Right cardiac atrium (tissue), 5 donors: ENCODE data around the gene EFNA1. TPM values are rescaled to one million over a fixed set of nuclear protein-coding genes. Genes with fewer than 3 reads are reported as not detected.
"Not testable (repeated sequence)": the region's sequence is repeated elsewhere in the genome, so short reads cannot be mapped to it uniquely, and the experiment has no call there.

Experiments used
- ATAC-seq, 2 donors: fragments of 200-7000 bp; cut with Tn5 transposase; one replicate each; pipeline versions ENCODE4 v1.8.0 to v1.9.1; 2020; ENCODE audit warnings: moderate library complexity in 2 of 2, mild to moderate bottlenecking in 1 of 2
- DNase-seq, 3 donors: peaks; one replicate each; pipeline ENCODE4 v3.0.0-alpha.2; 2020
- H3K27ac ChIP-seq: one replicate; pipeline ENCODE4 v1.5.1; 2013; ENCODE audit warnings: mild to moderate bottlenecking, low read length, control low read depth, moderate library complexity
- H3K27me3 ChIP-seq: one replicate; pipeline ENCODE4 v1.6.1; 2013; ENCODE audit not compliant: control insufficient read depth, insufficient read depth
- H3K4me1 ChIP-seq: one replicate; pipeline ENCODE4 v1.6.1; 2013; ENCODE audit warnings: low read length; ENCODE audit not compliant: control insufficient read depth, insufficient read depth
- H3K4me3 ChIP-seq: one replicate; pipeline ENCODE4 v1.5.1; 2013; ENCODE audit warnings: low read length, control low read depth
- H3K9me3 ChIP-seq: one replicate; pipeline ENCODE4 v1.6.1; 2013; ENCODE audit warnings: low read length; ENCODE audit not compliant: control insufficient read depth
- WGBS: extraction: QIAGEN DNeasy Blood & Tissue Kit; methylation state at CpG from one replicate; pipeline ENCODE4 v1.1.7; 2013; 5-methylcytosine and 5-hydroxymethylcytosine counted together
- intact Hi-C, 4 donors: fragments of 100-400 bp; cut with DNase I; formaldehyde crosslinking; loops; one replicate each; pipeline versions ENCODE4 v1.11.0 to v1.14.0; 2022 to 2023
- polyA plus RNA-seq: library from polyadenylated mRNA; stranded (reverse); fragments of 200-250 nt; gene quantifications from one replicate; pipeline ENCODE4 v1.2.3, GENCODE V29; 2013
- total RNA-seq, 4 donors: library from RNA; stranded (reverse); fragmentation: NEBNext Ultra II Directional; extraction: Animal tissue kit (Norgen Biotek cat#: 25700); gene quantifications; one replicate each; pipeline ENCODE4 v1.2.1, GENCODE V29; 2021
- donor health status: healthy with polysubstance abuse.
- donor health status: DM: no; HTN: yes; CAD: no.
- donor health status: DM: no; HTN: no; CAD: no.
- donor health status: DM: no; HTN: yes; CAD: no; lungs with severe emphysema.
- donor health status: DM: yes; HTN: yes; CAD: no.

The EFNA1 gene
- total and polyA plus RNA-seq, 5 donors: 25.4 to 41.4 (median 35.1) TPM

DNA sequence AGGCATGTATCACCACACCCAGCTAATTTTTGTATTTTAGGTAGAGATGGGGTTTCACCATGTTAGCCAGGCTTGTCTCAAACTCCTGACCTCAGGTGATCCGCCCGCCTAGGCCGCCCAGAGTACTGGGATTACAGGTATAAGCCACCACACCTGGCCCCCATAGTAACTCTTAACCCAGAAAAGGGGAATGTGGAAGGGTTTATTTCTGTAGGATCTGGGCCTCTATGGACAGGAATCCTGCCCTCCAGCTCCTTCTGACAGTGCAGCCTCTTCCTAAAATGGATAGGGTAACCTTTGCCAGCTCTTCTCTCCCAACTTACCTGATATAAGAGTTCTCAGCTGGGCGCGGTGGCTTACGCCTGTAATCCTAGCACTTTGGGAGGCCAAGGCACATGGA lies 35.0 kb downstream of the EFNA1 start:
- H3K9me3 ChIP-seq, H3K4me3 ChIP-seq, H3K4me1 ChIP-seq, ATAC-seq, H3K27me3 ChIP-seq, H3K27ac ChIP-seq, DNase-seq, intact Hi-C loops: not testable (repeated sequence)
- 95% methylated on average over 6 of the region's 6 CpGs for WGBS

DNA sequence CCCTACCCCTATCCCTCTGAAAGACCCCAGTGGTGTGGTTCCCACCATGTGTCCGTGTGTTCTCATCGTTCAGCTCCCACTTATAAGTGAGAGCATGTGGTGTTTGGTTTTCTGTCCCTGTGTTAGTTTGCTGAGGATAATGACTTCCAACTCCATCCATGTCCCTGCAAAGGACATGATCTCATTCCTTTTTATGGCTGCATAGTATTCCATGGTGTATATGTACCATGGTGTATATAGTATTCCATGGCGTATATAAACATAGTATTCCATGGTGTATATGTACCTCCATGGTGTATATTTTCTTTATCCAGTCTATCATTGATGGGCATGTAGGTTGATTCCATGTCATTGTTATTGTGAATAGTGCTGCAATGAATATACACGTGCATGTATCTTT lies 36.1 kb downstream of the EFNA1 start:
- DNase-seq, H3K4me3 ChIP-seq, ATAC-seq, H3K4me1 ChIP-seq, H3K9me3 ChIP-seq, H3K27ac ChIP-seq, intact Hi-C loops, H3K27me3 ChIP-seq: not testable (repeated sequence)
- 97% methylated on average over 4 of the region's 4 CpGs for WGBS

DNA sequence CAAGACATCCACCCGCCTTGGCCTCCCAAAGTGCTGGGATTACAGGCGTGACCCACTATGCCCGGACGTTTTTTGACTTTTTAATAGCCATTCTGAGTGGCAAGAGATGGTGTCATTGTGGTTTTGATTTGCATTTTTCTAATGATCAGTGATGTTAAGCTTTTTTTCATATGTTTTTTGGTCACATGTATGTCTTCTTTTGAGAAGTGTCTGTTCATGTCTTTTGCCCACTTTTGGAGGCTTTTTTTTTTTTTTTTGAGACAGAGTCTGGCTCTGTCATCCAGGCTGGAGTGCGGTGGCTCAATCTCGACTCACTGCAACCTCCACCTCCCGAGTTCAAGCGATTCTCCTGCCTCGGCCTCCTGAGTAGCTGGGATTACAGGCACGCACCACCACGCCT lies 36.9 kb downstream of the EFNA1 start:
- intact Hi-C loops: loop anchor here in 2 of 4 donors (5.0 kb wide), 2 partner anchors 37 to 72 kb away; partner anchors contain the start of gene EFNA1 (in 1 of the 2)
- not testable (repeated sequence) for DNase-seq, H3K27me3 ChIP-seq

DNA sequence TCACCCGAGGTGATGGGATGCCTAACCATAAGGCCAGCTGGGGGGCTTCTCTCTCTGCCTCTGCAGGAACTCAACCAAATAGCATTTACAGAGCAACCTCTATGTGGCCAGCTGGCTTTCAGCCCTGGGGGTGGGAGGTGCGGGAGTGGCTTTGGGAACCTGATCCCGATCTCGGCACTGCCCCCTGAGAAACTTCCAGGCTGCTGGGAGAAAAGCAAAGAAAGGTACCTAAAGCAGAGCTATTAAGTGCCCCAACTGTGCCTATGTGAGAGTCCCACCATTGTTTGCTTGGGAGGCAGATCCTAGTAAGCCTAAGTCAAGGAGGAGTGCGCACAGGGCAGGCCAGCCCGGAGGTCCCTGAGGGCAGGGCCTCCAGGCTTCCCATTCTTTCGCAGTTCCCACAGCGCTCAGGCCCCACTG lies 38.4 kb downstream of the EFNA1 start:
- intact Hi-C loops: loop anchor here in 3 of 4 donors (2.0 to 5.0 kb wide), 3 partner anchors 39 to 75 kb away; partner anchors contain the start of gene EFNA1 (in 1 of the 3)
- peak in 1 of 2 donors; percentile 5 for ATAC-seq
- DNase-seq: peak in 1 of 3 donors; percentile 68

More for the DNA sequence above, 36.9 kb downstream of the EFNA1 start:
- H3K4me1 ChIP-seq, H3K27ac ChIP-seq, H3K9me3 ChIP-seq, ATAC-seq, H3K4me3 ChIP-seq: not testable (repeated sequence)
- WGBS: 96% methylated on average over 11 of the region's 11 CpGs

DNA sequence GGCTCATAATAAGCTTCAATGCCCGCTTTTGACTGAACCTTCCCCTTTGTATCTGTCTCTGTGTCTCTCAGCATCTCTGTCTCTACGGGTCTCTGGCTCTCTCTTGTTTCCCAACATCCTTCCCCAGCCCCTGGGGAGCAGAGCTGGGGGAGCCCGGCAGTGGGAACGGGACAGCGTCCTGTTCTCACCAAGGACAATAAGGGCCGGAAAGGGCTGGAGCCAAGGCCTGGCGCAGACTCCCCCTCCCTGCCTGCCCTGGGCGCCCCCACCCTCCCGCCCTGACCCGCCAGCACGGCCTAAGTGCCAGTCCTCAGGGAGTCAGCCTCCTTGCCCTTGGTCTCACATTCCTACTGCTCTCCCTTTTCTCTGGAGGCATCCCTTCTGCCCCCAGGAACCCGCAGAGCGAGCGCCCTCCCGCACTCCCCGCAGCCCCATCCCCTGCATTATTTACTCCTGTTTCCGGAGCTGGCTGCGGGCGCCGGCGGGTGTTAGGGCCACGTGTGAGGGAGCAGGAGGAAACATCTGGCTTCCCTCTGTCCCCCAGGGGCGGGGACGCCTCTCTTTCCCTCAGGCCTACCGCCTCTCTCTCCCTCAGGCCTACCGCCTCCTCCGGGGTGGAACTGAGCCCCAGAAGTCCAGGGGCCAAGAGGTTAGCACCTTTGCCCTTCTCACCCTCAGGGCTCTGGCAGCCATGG lies 38.9 kb downstream of the EFNA1 start:
- DNase-seq (peak; percentile 77 to 89 (median 87)), ATAC-seq (peak; percentile 76 to 85)
- H3K27me3 ChIP-seq: no peaks in the 10 kb centered on the region
- no peaks in the 10 kb centered on the region for H3K9me3 ChIP-seq
- intact Hi-C loops: loop anchor here in 3 of 4 donors (2.0 to 5.0 kb wide), 3 partner anchors 39 to 76 kb away; partner anchors contain the start of gene EFNA1 (in 1 of the 3)
- H3K4me1 ChIP-seq: peaks cover 2% of the 10 kb centered on the region
- peak overlapping the region; percentile 78 for H3K27ac ChIP-seq
- no peak overlapping the region for H3K4me3 ChIP-seq
- 22% methylated on average over 27 of the region's 27 CpGs for WGBS

More for the DNA sequence above, 38.4 kb downstream of the EFNA1 start:
- 36% methylated on average over 8 of the region's 8 CpGs for WGBS
- no peaks in the 10 kb centered on the region for H3K27me3 ChIP-seq
- H3K4me3 ChIP-seq: no peak overlapping the region
- H3K4me1 ChIP-seq: peaks cover 2% of the 10 kb centered on the region
- H3K9me3 ChIP-seq: no peaks in the 10 kb centered on the region
- peak overlapping the region; percentile 78 for H3K27ac ChIP-seq

DNA sequence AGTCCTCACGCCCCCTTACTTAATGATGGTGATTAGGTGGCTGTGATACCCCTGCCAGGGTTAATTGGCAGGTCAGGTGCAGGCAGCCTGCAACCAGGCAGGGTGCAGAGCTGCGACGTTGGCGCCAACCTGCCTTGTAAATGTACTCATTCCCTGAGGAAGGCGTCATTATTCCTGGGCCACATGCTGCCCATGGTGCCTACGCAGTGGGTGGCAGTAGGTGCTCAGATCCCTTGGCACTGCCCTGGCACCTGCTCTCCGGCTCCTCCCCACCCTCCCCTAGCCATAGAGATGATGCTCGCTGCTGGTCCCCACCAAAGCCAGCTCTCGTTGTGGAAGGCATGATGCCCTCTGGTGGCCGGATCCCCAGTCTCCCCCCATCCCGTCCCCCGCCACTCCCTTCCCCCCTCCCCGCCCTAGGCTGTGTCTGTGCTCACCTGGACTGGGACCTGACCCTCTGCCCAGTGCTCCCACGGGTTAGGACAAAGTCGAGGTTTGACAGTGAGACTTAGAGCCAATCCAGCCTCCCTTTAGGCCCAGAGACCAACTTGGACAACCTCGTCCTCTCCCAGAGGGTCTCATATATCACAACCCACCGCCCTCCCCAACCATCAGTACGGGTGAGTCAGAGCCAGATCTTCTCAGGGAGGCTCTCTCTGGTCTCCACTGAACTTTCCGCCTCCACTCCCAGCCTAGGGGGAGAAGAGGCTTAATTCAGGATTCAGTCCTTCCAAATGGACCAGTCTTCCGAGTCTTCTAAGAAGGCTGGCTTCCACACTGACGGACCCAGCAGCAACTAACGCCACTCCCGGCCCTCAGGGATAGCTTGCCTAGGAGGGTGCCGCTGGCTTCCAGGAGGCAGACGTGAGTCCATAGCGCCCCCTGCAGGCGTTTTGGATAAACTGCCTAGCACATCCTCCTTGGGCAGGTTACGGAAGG lies 39.8 kb downstream of the EFNA1 start:
- H3K27me3 ChIP-seq: no peaks in the 10 kb centered on the region
- ATAC-seq: peak; percentile 77 to 79
- intact Hi-C loops: loop anchor here (2.0 to 5.0 kb wide), 4 partner anchors 40 to 77 kb away; partner anchors contain the start of gene EFNA1 (in 1 of the 4)
- H3K4me1 ChIP-seq: peaks cover 2% of the 10 kb centered on the region
- peak; percentile 92 to 95 (median 94) for DNase-seq
- no peak overlapping the region for H3K4me3 ChIP-seq
- H3K27ac ChIP-seq: peak overlapping the region; percentile 80
- WGBS: 5% methylated on average over 28 of the region's 28 CpGs
- no peaks in the 10 kb centered on the region for H3K9me3 ChIP-seq

DNA sequence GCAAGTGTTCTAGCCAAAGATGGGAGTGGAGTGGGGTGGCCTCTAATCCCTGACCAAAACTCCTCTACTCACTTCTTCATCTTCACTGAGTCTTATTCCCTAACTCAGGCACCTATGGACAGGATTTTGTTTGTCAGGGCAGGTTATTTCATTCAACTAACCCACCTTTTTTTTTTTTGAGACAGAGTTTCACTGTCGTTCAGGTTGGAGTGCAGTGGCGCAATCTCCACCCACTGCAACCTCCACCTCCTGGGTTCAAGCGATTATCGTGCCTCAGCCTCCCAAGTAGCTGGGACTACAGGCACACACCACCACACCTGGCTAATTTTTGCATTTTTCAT lies 40.4 kb downstream of the EFNA1 start:
- H3K27ac ChIP-seq, DNase-seq, ATAC-seq, H3K4me3 ChIP-seq, H3K4me1 ChIP-seq, H3K27me3 ChIP-seq, H3K9me3 ChIP-seq: not testable (repeated sequence)
- intact Hi-C loops: loop anchor here in 3 of 4 donors (2.0 to 5.0 kb wide), 4 partner anchors 41 to 77 kb away; partner anchors contain the start of gene EFNA1 (in 1 of the 3)
- 42% methylated on average over 4 of the region's 4 CpGs for WGBS

DNA sequence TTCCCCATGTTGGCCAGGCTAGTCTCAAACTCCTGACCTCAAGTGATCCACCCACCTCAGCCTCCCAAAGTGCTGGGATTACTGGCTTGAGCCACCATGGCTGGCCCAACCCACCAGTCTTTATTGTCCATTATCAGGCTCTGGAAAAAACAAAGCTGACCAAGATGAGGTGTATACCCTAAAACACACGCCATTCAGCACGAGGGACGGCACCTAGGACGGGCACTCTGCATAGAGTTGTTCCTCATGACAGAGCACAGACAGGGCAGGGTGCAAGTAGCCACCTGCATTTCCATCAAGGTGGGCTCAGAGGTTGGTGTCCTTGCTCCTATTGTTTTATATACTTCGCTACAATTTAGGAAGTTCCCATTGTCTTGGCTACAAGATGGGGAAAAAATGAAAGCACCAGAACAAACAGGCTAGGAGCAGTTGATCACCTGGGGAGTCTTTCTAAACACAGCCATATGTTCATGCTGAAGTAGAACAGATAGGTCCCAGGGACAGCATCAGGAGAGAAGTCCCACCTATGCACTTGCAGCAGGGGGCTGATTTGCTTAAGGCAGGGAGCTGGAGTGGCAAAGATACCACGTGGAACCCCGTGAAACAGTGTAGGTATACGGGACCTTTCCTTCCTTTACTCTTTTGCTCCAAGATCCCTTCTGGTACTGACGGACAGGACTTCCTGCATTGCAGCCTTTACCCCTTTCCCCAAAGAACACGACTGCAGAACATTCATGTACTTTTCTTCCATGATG lies 41.0 kb downstream of the EFNA1 start:
- intact Hi-C loops: loop anchor here in 3 of 4 donors (2.0 to 5.0 kb wide), 4 partner anchors 41 to 78 kb away; partner anchors contain the start of gene EFNA1 (in 1 of the 3)
- Histone ChIP-seq H3K27ac (no peak overlapping the region), H3K4me1 (peaks cover 2% of the 10 kb centered on the region), H3K9me3 (no peaks in the 10 kb centered on the region), H3K4me3 (no peak overlapping the region), H3K27me3 (no peaks in the 10 kb centered on the region)
- WGBS: 78% methylated on average over 10 of the region's 10 CpGs
- ATAC-seq: no peak
- no peak for DNase-seq

DNA sequence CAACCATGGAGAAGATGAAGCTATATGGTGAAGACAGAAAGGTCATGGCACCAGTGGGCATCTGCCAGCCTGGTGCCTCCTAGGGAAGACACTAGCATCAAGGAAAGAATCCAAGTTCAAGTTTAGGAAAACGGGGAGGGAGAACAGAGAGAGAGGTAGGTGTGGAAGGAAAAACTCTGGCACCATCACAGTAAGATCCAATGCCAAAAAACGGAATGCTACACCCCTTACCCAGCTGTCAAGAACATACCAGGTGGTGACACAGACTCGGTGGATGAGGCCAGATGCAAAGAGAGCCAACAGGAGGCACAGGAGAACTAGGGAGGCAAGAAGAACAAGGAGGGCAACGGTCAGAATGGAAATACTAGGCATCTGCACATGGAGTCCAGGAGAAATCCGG lies 41.9 kb downstream of the EFNA1 start:
- H3K4me1 ChIP-seq: peaks cover 2% of the 10 kb centered on the region
- ATAC-seq (no peak), DNase-seq (no peak)
- intact Hi-C loops: loop anchor here in 3 of 4 donors (2.0 to 5.0 kb wide), 4 partner anchors 42 to 79 kb away; partner anchors contain the start of gene EFNA1 (in 1 of the 3)
- 77% methylated on average over 5 of the region's 5 CpGs for WGBS
- no peaks in the 10 kb centered on the region for H3K27me3 ChIP-seq
- no peak overlapping the region for H3K27ac ChIP-seq
- H3K9me3 ChIP-seq: no peaks in the 10 kb centered on the region
- H3K4me3 ChIP-seq: no peak overlapping the region

DNA sequence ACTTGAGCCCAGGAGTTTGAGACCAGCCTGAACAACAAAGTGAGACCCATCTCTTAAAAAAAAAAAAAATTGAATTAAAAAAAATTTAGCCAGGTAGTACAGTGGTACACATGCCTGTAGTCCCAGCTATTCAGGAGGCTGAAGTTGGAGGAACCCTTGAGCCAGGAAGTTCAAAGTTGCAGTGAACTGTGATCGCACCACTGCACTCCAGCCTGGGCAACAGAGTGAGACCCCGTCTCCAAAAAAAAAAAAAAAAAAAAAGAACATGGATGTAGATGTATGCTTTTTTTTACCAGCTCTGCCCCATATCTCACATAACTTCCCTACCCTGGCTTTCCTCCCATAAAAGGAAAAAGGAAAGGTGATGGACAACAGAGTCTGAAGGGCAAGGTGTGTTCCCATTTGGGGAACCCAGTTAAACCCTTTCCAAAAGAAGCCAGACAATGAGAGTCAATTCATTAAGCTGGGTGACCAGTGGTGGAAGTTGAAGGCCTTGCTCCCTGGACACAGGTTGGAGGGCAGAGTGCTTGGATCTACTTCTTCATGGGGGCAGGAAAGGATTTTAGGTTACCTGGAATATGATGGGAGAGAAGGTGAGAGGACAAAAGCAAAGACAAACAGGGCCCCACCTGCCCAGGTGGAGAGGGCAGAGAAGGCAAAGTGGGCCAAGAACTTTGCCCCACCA lies 42.6 kb downstream of the EFNA1 start:
- DNase-seq (no peak), ATAC-seq (no peak)
- Histone ChIP-seq H3K27ac (no peak overlapping the region), H3K27me3 (no peaks in the 10 kb centered on the region), H3K9me3 (no peaks in the 10 kb centered on the region), H3K4me1 (peaks cover 2% of the 10 kb centered on the region), H3K4me3 (no peak overlapping the region)
- 86% methylated on average over 2 of the region's 2 CpGs for WGBS
- intact Hi-C loops: loop anchor here in 2 of 4 donors (10.0 kb wide), 1 partner anchor 55 kb away; no protein-coding TSS in a partner anchor
